AG10803 (cell line): ENCODE measurements around the gene ARMC2.

Experiments
- DNase-seq: peaks from one replicate; pipeline ENCODE4 v3.0.0; 2010; ENCODE audit warnings: low read depth
- H3K4me3 ChIP-seq: 2 replicates; pipeline ENCODE4 v1.5.1; 2011; ENCODE audit warnings: mild to moderate bottlenecking, low read length, control low read depth
- CTCF ChIP-seq: conservative IDR thresholded peaks from 2 replicates; pipeline ENCODE4 v1.5.1; 2011; ENCODE audit warnings: mild to moderate bottlenecking, low read length, control low read depth, inconsistent platforms

ARMC2 gene

DNA sequence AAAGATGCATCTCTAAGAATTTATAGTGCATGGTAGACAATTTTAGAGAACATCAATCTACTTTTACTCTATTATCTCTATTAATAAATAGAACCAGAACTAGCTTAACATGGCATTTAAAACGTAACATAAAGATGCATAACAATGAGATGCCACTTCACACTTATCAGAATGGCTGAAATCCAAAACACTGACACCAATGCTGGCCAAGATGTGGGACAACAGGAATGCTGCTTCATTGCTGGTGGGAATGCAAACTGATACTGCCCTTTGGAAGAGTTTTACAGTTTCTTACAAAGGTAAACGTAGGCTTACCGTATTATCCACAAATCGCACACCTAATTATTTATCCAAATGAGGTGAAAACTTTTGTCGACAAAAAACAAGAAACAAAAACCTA lies 151.2 kb downstream of the ARMC2 start:
- DNase-seq = no peak
- no peak overlapping the region for H3K4me3 ChIP-seq
- no peak for TF ChIP-seq CTCF

- DNase-seq = no peak
- TF ChIP-seq CTCF = no peak
- no peak overlapping the region for H3K4me3 ChIP-seq
These were observed 152.1 kb downstream of the ARMC2 start for GRCh38 chr6:109000289-109000688.

DNA sequence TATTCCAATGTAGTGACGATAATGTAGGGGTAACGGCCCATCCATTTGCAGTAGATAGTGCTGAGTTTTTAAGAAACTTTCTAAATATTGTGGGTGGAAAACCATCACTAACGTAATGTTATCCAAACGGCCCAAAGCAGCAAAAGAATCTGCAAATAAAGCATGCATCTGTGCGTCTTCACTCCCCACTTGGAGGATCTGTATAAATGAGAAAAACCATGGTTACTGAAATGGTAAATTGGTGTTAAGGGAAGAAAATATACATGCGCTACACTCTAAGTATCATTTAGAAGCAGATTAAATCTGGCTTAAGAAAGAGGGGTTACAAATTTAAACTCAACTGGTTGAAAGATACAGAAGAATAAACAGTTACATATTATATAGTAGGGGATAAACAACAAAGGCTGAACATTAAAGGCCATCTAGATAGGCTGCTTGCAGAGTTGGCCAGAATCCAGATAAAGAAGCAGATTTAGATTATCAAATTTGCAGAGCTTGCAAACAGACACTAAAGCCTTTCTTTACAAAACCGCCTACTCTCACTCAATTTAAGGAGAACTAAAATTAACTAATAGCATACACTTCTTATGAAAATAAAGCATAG lies 153.2 kb downstream of the ARMC2 start:
- no peak overlapping the region for H3K4me3 ChIP-seq
- no peak for DNase-seq
- no peak for TF ChIP-seq CTCF

DNA sequence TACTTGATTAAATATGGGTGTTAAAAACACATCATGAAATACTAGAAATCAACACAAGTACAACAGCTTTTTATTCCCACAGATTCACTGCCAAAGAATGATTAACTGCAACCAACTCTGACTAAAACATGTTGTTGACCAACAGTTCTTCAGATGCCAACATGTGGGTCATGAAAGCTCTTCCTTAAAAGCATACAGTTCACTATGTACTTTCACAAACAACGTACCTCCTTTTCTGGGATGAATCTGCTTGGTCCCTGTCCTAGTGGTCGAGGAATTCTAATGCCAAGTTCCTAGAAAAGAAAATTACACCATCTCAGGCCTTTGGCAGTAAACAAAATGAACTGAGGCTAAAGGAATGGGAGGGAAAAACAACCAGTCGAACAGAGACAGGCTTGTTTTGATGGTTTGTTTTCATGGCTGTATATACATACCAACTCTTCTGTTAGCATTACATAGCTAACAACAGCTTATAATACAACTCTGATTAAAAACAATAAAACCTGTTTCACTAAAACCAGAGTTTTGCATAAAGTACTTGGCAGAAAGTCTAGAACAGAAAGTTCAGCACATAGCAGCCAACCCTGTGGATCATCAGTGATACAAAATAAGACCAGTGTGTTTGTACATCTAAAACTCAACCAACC lies 154.0 kb downstream of the ARMC2 start:
- peak; percentile 85 for DNase-seq
- H3K4me3 ChIP-seq = no peak overlapping the region
- no peak for TF ChIP-seq CTCF

GRCh38 chr6:109002882-109003281 lies 154.7 kb downstream of the ARMC2 start:
- no peak for DNase-seq
- TF ChIP-seq CTCF = no peak
- H3K4me3 ChIP-seq = no peak overlapping the region

GRCh38 chr6:109006818-109007217 lies 158.6 kb downstream of the ARMC2 start:
- H3K4me3 ChIP-seq = no peak overlapping the region
- no peak for TF ChIP-seq CTCF
- DNase-seq = no peak

DNA sequence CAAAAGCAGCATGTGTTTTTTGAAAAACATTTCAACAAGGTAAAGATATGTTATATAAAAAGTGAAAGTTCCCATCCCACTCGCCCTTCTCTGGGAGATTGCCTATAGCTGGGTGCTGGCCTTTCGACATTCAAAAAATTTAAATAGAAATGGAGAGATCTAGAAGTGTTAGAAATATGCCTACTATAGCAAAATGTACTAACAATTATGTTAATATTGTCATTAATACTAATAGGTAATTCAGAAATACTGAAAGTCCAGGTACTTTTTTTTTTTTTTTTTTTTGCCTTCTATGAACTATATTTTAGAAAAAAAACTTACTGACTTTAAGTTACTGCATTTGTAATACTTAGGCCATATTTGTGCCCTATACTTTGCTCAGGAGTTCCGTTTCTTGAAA lies 159.3 kb downstream of the ARMC2 start:
- peak overlapping the region; percentile 79 for H3K4me3 ChIP-seq
- no peak for DNase-seq
- no peak for TF ChIP-seq CTCF
